ENCODE results near the gene LGALS7B.

GRCh38 chr19:38759590-38760003 lies 29.4 kb upstream of the LGALS7B start:
- TF ChIP-seq POLR2A (IDR thresholded peaks at IDR 0.05; ENCODE audit: low read depth, low read length): no peak
- TF ChIP-seq POLR2AphosphoS5 (IDR thresholded peaks at IDR 0.05; ENCODE audit: low read depth, low read length): no peak
- TF ChIP-seq TAF1 (IDR thresholded peaks at IDR 0.05; ENCODE audit: borderline replicate concordance, low read depth, low read length): no peak

Data from GM12892 (cell line).